ENCODE data around the gene CPT2.
"Not testable (repeated sequence)": the region's sequence is repeated elsewhere in the genome, so short reads cannot be mapped to it uniquely, and the experiment has no call there.

- not testable (repeated sequence) for TF ChIP-seq EZH2 (optimal IDR thresholded peaks at IDR 0.05; ENCODE audit: low read depth, low read length)
- TF ChIP-seq, protein P1, sequence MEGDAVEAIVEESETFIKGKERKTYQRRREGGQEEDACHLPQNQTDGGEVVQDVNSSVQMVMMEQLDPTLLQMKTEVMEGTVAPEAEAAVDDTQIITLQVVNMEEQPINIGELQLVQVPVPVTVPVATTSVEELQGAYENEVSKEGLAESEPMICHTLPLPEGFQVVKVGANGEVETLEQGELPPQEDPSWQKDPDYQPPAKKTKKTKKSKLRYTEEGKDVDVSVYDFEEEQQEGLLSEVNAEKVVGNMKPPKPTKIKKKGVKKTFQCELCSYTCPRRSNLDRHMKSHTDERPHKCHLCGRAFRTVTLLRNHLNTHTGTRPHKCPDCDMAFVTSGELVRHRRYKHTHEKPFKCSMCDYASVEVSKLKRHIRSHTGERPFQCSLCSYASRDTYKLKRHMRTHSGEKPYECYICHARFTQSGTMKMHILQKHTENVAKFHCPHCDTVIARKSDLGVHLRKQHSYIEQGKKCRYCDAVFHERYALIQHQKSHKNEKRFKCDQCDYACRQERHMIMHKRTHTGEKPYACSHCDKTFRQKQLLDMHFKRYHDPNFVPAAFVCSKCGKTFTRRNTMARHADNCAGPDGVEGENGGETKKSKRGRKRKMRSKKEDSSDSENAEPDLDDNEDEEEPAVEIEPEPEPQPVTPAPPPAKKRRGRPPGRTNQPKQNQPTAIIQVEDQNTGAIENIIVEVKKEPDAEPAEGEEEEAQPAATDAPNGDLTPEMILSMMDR (IDR thresholded peaks at IDR 0.05; ENCODE audit: low read length): not testable (repeated sequence)
Measured at GRCh38 chr1:53205496-53205895, 8.9 kb downstream of the CPT2 start.

All from MM.1S (cell line).